Activated T-helper 1 cell treated with anti-CD3 and anti-CD28 coated beads, Interleukin-2, amount 50 U/mL, for 16 hours (primary cell): ENCODE data around the gene ARHGAP29.

Experiments used
- DNase-seq, 2 donors: peaks; one replicate each; pipeline ENCODE4 v3.0.0-alpha.2; 2020; ENCODE audit warnings: low read depth in 1 of 2, low spot score in 1 of 2

ARHGAP29 gene

GRCh38 chr1:94237291-94238226 is at the start of gene ARHGAP29:
TSS of gene ARHGAP29 (minus strand) at chr1:94237584. CDS start at chr1:94231611, 5,973 bp downstream.
- peak in 1 of 2 donors; percentile 11 for DNase-seq

GRCh38 chr1:94286864-94287437 is 49.6 kb upstream of the ARHGAP29 start:
- DNase-seq = no peak

GRCh38 chr1:94285031-94285654 is 47.8 kb upstream of the ARHGAP29 start:
- DNase-seq = no peak

- DNase-seq = no peak
Observed at GRCh38 chr1:94284476-94284875, 47.1 kb upstream of the ARHGAP29 start.

DNA sequence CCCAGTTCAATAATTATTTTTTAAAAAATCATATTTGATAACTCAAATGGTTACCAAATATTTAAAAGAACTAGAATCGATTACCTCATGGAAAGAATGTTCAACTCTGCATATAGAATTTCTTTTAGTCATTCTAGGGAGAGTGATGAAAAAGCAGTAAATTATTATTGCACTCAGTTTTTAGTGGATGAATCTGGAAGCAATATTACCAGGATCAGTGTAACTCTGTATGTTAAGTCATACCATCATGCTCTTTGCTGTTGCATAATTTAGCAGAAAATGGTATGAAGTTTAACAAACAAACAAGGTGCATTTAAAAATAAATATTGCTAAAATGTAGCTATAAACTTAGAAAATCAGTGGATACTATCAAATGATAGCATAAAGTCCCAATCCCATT is 46.1 kb upstream of the ARHGAP29 start:
- DNase-seq = no peak

DNA sequence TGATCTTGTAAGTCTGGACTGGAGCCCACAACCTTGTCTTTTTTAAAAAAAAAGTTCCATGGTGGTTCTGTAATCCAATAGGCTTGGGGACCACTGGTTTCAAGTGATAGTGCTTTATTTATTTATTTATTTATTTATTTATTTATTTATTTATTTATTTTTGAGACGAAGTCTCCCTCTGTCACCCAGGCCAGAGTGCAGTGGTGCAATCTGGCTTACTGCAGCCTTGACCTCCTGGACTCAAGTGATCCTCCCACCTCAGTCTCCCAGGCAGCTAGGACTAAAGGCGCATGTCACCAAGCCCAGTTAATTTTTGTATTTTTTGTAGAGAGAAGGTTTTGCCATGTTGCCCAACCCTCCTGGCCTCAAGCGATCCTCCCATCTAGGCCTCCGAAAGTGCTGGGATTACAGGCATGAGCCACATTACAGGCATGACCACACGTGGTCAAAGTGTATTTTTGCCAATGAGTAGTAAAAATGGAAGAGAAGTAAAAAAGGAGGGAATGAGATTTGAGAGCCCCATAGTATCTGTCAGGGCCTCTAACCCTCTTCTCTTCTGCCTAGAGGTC is 44.8 kb upstream of the ARHGAP29 start:
- DNase-seq = no peak

- DNase-seq = no peak
Observed at GRCh38 chr1:94281361-94282142, 44.2 kb upstream of the ARHGAP29 start.

DNA sequence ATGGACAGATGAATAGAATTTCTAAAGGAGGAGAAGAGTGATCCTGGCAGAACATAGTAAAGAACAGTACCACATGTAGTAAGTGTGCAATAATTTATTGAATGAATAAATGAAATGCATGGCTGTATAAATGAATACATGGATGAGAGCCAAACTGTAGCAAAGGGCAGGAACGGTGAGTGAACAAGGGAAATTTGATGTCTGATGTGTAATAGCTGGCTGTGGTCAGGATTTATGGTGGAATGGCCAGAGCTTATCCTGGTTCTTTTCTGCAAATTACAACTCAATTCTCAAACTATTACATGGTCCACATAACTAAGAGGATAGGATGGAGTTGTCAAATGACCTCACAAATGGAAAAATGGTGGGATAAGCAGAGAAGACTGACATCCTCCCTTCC is 43.2 kb upstream of the ARHGAP29 start:
- DNase-seq = no peak

- DNase-seq = no peak
Observed at GRCh38 chr1:94279462-94279861, 42.1 kb upstream of the ARHGAP29 start.

DNA sequence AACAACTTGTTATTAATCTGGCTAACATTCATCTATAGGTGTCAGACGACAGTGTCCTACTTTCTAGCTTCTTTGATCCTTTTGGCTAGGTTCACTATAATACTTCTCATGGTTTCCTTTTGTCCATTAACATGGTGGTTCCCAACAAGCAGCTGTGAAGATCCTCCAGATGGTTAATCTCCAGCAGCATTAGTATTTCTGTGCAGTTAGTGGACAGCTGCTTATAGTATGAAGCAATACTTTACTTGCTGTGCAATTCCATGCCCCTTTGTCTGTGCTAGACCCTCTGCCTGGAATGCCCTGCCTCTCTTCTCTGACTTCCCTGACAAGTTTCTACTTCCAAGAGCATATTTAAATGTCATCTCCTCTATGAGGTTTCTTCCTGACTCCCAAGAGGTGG is 41.7 kb upstream of the ARHGAP29 start:
- no peak for DNase-seq

DNA sequence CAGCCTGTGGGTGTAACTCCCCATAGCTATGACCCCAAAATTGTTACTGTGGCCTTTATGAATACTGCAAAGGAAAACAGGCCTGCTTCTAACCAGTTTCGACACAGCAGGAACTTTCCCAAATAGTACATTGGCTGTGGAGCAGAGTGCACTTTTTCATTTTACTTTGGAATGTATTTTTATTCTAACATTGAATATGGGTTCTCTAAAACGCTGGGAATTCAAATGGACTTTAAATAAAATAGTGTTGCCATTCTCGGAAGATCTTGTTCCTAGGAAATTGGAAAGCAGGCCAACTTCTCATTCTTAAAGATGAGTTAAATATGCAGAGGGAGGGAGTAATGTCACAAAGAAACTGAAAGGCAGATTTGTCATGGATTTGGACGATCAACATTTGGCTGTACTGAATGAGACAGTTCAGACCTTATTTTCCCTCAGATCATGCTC is 39.6 kb upstream of the ARHGAP29 start:
- no peak for DNase-seq

DNA sequence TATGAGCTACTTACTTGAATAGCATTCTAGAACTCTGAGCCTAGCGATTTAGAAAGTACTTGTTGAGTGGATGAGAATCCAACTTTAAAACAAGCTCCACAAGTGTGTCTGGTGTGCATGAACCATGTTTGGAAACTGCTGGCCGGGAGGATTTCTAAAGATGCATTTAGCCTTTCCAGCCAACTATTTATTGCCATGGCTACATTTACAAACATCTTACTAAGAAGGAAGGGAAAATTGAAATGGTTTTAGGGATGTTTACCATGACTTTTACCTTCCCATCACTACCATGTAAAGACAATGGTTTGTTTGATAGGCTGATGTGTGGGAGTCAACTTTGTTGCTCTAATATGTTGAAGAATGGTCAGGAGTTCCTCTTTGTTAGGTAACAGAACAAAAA is 37.7 kb upstream of the ARHGAP29 start:
- DNase-seq = no peak

DNA sequence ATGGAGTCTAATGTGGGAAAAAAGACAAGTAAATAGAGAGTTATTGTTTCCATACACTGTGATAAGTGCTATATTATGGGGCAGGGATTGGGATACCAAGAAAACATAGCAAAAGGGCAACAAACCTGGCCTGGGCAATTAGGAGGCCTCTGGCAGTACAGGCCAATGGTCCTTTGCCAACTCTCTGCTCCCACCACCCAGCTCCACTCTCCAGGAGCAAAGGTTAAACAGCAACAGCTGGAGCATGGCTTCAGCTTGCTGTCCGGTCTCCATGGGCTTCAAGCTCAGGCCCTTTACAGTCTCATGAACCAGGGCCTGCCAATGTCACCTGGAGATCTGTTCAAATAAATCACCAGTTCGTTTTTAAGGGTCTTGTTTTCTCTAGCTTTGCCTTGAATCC is 37.2 kb upstream of the ARHGAP29 start:
- DNase-seq = no peak

DNA sequence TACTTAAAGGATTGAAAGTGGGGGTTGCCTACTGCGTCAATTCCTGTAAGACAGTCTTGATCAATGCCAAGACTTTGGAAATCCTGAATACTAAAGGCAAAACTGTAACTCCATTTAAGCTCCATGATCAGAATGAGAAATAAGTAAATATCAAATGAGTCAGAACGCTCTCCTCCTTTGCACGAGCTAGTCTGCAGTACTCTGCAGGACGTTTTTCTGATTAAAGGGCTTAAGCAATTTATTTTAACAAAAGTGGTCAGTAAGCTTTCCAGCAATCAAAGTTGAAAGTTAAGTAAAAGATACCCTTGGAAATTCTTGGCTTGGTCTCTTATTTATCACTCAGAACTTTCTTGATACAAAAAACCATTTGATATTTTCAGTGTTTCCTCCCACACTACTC is 35.7 kb upstream of the ARHGAP29 start:
- DNase-seq = no peak

- no peak for DNase-seq
Observed at GRCh38 chr1:94272388-94272787, 35.0 kb upstream of the ARHGAP29 start.

DNA sequence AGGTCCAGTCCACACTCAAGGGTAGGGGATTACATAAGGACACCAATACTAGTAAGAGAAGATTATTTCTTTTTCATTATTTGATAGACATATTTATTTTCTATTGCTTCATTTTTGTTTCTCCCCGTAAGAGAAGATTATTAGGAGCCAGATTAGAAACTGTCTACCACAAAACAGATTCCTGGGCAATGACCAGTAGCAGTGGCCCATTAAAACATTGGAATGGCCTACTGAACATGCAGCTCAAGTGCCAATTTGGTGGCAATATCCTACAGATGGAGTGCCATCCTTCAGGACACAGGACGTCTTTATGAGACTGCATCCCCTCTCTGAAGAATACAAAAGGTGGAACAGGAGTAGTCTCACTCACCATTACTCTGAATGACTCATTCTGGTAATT is 34.0 kb upstream of the ARHGAP29 start:
- DNase-seq = no peak

DNA sequence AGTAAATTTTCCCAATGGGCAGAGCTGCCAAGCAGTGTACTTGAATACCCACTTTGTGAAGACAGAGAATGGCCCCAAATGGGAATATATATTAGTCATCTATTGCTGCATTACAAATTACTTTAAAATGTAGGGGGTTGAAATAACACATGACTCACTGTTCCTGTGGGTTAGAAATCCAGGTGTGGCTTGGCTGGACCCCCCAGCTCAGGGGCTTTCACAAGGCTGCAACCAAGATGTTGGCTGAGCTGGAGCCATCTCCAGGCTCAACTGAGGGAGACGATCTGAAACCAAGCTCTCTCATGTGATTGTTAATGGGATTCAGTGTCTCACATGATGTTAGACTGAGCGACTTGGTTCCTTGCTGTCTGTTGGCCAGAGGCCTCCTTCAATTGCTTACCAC is 33.4 kb upstream of the ARHGAP29 start:
- DNase-seq = no peak

GRCh38 chr1:94269921-94270320 is 32.5 kb upstream of the ARHGAP29 start:
- DNase-seq = no peak

DNA sequence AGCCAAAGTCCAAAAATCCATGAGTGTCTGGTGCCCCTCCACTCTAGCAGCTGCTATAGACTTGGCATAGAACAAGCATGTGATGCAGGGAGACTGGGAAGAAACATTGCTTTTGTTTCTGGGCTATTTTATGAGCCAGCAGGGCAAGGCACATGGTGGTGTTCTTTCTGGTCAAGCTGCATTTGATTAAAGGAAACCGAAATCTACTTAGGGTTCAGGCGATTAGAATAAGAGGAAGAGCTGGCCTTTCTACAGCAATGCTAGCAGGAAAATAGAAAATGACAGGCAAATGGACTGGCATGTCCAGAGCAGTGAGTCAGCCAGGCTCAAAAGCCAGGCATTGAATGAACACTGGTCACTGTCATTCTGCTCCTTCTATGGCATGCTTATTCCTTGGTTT is 28.5 kb upstream of the ARHGAP29 start:
- no peak for DNase-seq

- no peak for DNase-seq
Observed at GRCh38 chr1:94265011-94265422, 27.6 kb upstream of the ARHGAP29 start.
